Measurements from ENCODE around the gene CACNA2D3. TPM values are rescaled to one million over a fixed set of nuclear protein-coding genes. Genes with fewer than 3 reads are reported as not detected.

Gene CACNA2D3
- total RNA-seq, 4 donors from 2014 or later, result 0.30 to 9.6 (median 3.9) TPM

DNA sequence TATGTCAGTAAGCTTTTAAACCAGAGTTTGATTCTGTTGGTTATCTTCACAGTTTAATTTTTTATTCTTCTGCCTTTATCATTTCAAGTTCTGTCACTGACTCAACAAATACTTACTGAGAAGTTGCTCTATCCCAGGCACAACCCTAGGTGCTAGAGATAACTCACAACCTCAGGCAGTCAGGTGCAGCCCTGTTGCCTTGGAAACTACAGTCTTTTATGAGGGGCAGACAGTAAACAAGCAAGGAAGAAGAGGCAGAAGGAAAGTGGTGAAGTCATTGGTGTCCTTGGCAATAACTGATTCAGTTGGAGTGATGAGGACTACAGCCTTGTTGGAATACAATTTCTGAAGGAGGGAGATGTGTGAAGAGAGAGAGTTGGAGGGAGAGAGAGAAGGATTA is 947.6 kb downstream of the CACNA2D3 start:
- no peaks in the 10 kb centered on the region for H3K4me1 ChIP-seq
- H3K27me3 ChIP-seq, result no peaks in the 10 kb centered on the region
- H3K27ac ChIP-seq, result no peak overlapping the region
- TF ChIP-seq CTCF (IDR thresholded peaks at IDR 0.05) (no peak), POLR2A (IDR thresholded peaks at IDR 0.05) (no peak), EP300 (IDR thresholded peaks at IDR 0.05) (no peak)
- no peak for DNase-seq (ENCODE audit: low spot score in 2 of 2)
- no peaks in the 10 kb centered on the region for H3K9me3 ChIP-seq
- no peak overlapping the region for H3K4me3 ChIP-seq
- no peaks in the 10 kb centered on the region for H3K36me3 ChIP-seq

- TF ChIP-seq EP300 (IDR thresholded peaks at IDR 0.05) (no peak), POLR2A (IDR thresholded peaks at IDR 0.05) (no peak), CTCF (IDR thresholded peaks at IDR 0.05) (no peak)
- Histone ChIP-seq H3K4me1 (no peaks in the 10 kb centered on the region), H3K27me3 (no peaks in the 10 kb centered on the region), H3K36me3 (no peaks in the 10 kb centered on the region), H3K4me3 (no peak overlapping the region), H3K27ac (no peak overlapping the region), H3K9me3 (no peaks in the 10 kb centered on the region)
- WGBS, 2 donors, result 20 to 34% methylated on average over 4 of the region's 4 CpGs
- no peak for DNase-seq (ENCODE audit: low spot score in 2 of 2)
These were observed 952.4 kb downstream of the CACNA2D3 start for GRCh38 chr3:55074796-55075195.

- H3K4me3 ChIP-seq, result no peak overlapping the region
- H3K4me1 ChIP-seq, result no peaks in the 10 kb centered on the region
- H3K36me3 ChIP-seq, result no peaks in the 10 kb centered on the region
- H3K27ac ChIP-seq, result no peak overlapping the region
- no peak for DNase-seq (ENCODE audit: low spot score in 2 of 2)
- H3K27me3 ChIP-seq, result no peaks in the 10 kb centered on the region
- TF ChIP-seq CTCF (IDR thresholded peaks at IDR 0.05), result no peak
- TF ChIP-seq POLR2A (IDR thresholded peaks at IDR 0.05), result no peak
- no peak for TF ChIP-seq EP300 (IDR thresholded peaks at IDR 0.05)
- WGBS, 2 donors, result 80 to 85% methylated on average over 6 of the region's 6 CpGs
- H3K9me3 ChIP-seq, result no peaks in the 10 kb centered on the region
These were observed 953.5 kb downstream of the CACNA2D3 start for GRCh38 chr3:55075846-55076245.

- 83 to 84% methylated on average over 7 of the region's 7 CpGs for WGBS, 2 donors
- Histone ChIP-seq H3K27ac (no peak overlapping the region), H3K4me1 (no peaks in the 10 kb centered on the region), H3K36me3 (no peaks in the 10 kb centered on the region), H3K9me3 (no peaks in the 10 kb centered on the region), H3K27me3 (no peaks in the 10 kb centered on the region), H3K4me3 (no peak overlapping the region)
- no peak for TF ChIP-seq POLR2A (IDR thresholded peaks at IDR 0.05)
- no peak for TF ChIP-seq EP300 (IDR thresholded peaks at IDR 0.05)
- TF ChIP-seq CTCF (IDR thresholded peaks at IDR 0.05), result no peak
- DNase-seq (ENCODE audit: low spot score in 2 of 2), result no peak
These were observed 955.4 kb downstream of the CACNA2D3 start for GRCh38 chr3:55077726-55078125.

GRCh38 chr3:55078876-55079275 is 956.5 kb downstream of the CACNA2D3 start:
- DNase-seq (ENCODE audit: low spot score in 2 of 2), result no peak
- no peaks in the 10 kb centered on the region for H3K36me3 ChIP-seq
- 42 to 45% methylated on average over 7 of the region's 7 CpGs for WGBS, 2 donors
- H3K9me3 ChIP-seq, result no peaks in the 10 kb centered on the region
- H3K4me3 ChIP-seq, result no peak overlapping the region
- no peaks in the 10 kb centered on the region for H3K27me3 ChIP-seq
- TF ChIP-seq EP300 (IDR thresholded peaks at IDR 0.05), result no peak
- TF ChIP-seq POLR2A (IDR thresholded peaks at IDR 0.05), result no peak
- TF ChIP-seq CTCF (IDR thresholded peaks at IDR 0.05), result no peak
- no peak overlapping the region for H3K27ac ChIP-seq
- H3K4me1 ChIP-seq, result no peaks in the 10 kb centered on the region

Data from tibial nerve (tissue), 4 donors.